Esophagus muscularis mucosa (tissue), 4 donors: ENCODE results near the gene GRK5. TPM values are rescaled to one million over a fixed set of nuclear protein-coding genes. Genes with fewer than 3 reads are reported as not detected.

Source experiments
- DNase-seq: peaks from one replicate; pipeline ENCODE4 v3.0.0-alpha.2; 2017; ENCODE audit errors: extremely low spot score
- H3K27ac ChIP-seq, 4 donors: fragments of 200-600 bp; sonication (generic); replicated peaks in 1 of 4; 1 replicate in 3 of 4; 2 replicates in 1 of 4; pipeline ENCODE4 v1.5.1; 2016 to 2019; ENCODE audit warnings: mild to moderate bottlenecking in 1 of 4
- H3K27me3 ChIP-seq, 4 donors: fragments of 200-600 bp; sonication (generic); one replicate each; pipeline versions ENCODE4 v1.5.1 to v1.6.0; 2016 to 2019
- H3K36me3 ChIP-seq, 4 donors: fragments of 200-600 bp; sonication (generic); one replicate each; pipeline ENCODE4 v1.5.1; 2016 to 2019
- H3K4me1 ChIP-seq, 4 donors: fragments of 200-600 bp; sonication (generic); one replicate each; pipeline ENCODE4 v1.5.1; 2016 to 2019
- H3K4me3 ChIP-seq, 4 donors: fragments of 200-600 bp; sonication (generic); 1 replicate in 2 of 4; 2 replicates in 2 of 4; pipeline ENCODE4 v1.5.1; 2016 to 2019; ENCODE audit warnings: mild to moderate bottlenecking in 4 of 4, moderate library complexity in 1 of 4
- H3K9me3 ChIP-seq, 4 donors: fragments of 200-600 bp; sonication (generic); 1 replicate in 3 of 4; 2 replicates in 1 of 4; pipeline ENCODE4 v1.5.1; 2016 to 2019
- CTCF ChIP-seq, 3 experiments: fragments of 200-600 bp in 2 of 3; fragments of 450-650 bp in 1 of 3; sonication (generic) in 2 of 3; IDR thresholded peaks; one replicate each; pipeline ENCODE4 v1.5.1; 2017 to 2019; ENCODE audit warnings: antibody characterized with exemption in 3 of 3, mild to moderate bottlenecking in 2 of 3, moderate library complexity in 1 of 3
- EP300 ChIP-seq: sonication (generic); formaldehyde crosslinking; IDR thresholded peaks from one replicate; pipeline ENCODE4 v1.6.1; 2017; ENCODE audit warnings: antibody characterized with exemption
- POLR2A ChIP-seq: fragments of 450-650 bp; IDR thresholded peaks from one replicate; pipeline ENCODE4 v1.6.1; 2017; ENCODE audit warnings: antibody characterized with exemption, moderate library complexity, mild to moderate bottlenecking, low read depth
- POLR2AphosphoS5 ChIP-seq, 2 donors: sonication (generic); formaldehyde crosslinking; IDR thresholded peaks; one replicate each; pipeline ENCODE4 v1.6.1; 2017; ENCODE audit warnings: antibody characterized with exemption in 2 of 2
- WGBS: methylation state at CpG from one replicate; pipeline ENCODE4 v1.1.5; 2018; 5-methylcytosine and 5-hydroxymethylcytosine counted together
- intact Hi-C: fragments of 100-400 bp; cut with DNase I; formaldehyde crosslinking; loops from one replicate; pipeline ENCODE4 v1.15.1; 2023
- total RNA-seq, 4 donors: library from RNA; depleted of rRNA; stranded (reverse); fragments of >200 nt; gene quantifications; one replicate each; pipeline versions ENCODE4 v1.1.0 to v1.2.1, GENCODE V29; 2016

GRK5 gene
- total RNA-seq, 4 donors from 2014 or later = 39.6 to 64.4 (median 50.7) TPM

- Histone ChIP-seq H3K4me1 (peaks cover 17 to 25% (median 20%) of the 10 kb centered on the region in 4 donors), H3K4me3 (no peak overlapping the region), H3K27ac (peak overlapping the region; percentile 7 to 44 (median 32)), H3K27me3 (no peaks in the 10 kb centered on the region), H3K36me3 (peaks cover 16 to 46% (median 36%) of the 10 kb centered on the region in 4 donors), H3K9me3 (no peaks in the 10 kb centered on the region)
- DNase-seq = no peak
- 70% methylated on average over 11 of the region's 11 CpGs for WGBS
- no peak for TF ChIP-seq CTCF (IDR thresholded peaks at IDR 0.05)
- TF ChIP-seq POLR2AphosphoS5 (IDR thresholded peaks at IDR 0.05) = no peak
- TF ChIP-seq POLR2A = no peak
- no peak for TF ChIP-seq EP300
- intact Hi-C loops = no loop called here
These were observed 214.7 kb downstream of the GRK5 start for GRCh38 chr10:119421891-119422681.

GRCh38 chr10:119422682-119423509 lies 215.5 kb downstream of the GRK5 start:
- H3K4me1 ChIP-seq = peaks cover 17 to 23% (median 19%) of the 10 kb centered on the region in 4 donors
- intact Hi-C loops = no loop called here
- peak overlapping the region in 3 of 4 donors; percentile 7 to 44 (median 19) for H3K27ac ChIP-seq
- 94% methylated on average over 12 of the region's 12 CpGs for WGBS
- no peaks in the 10 kb centered on the region for H3K27me3 ChIP-seq
- no peak for DNase-seq
- peaks cover 24 to 54% (median 44%) of the 10 kb centered on the region in 4 donors for H3K36me3 ChIP-seq
- TF ChIP-seq EP300 = no peak
- TF ChIP-seq POLR2AphosphoS5 (IDR thresholded peaks at IDR 0.05) = no peak
- no peak for TF ChIP-seq POLR2A
- H3K9me3 ChIP-seq = no peaks in the 10 kb centered on the region
- H3K4me3 ChIP-seq = no peak overlapping the region

GRCh38 chr10:119423510-119424257 lies 216.3 kb downstream of the GRK5 start:
- TF ChIP-seq POLR2A = no peak
- TF ChIP-seq EP300 = no peak
- TF ChIP-seq CTCF (IDR thresholded peaks at IDR 0.05) = no peak
- no peak for TF ChIP-seq POLR2AphosphoS5 (IDR thresholded peaks at IDR 0.05)
- Histone ChIP-seq H3K9me3 (no peaks in the 10 kb centered on the region), H3K4me1 (peaks cover 17 to 23% (median 19%) of the 10 kb centered on the region in 4 donors), H3K36me3 (peaks cover 32 to 62% (median 52%) of the 10 kb centered on the region in 4 donors), H3K27ac (no peak overlapping the region), H3K27me3 (no peaks in the 10 kb centered on the region), H3K4me3 (no peak overlapping the region)
- 79% methylated on average over 6 of the region's 7 CpGs for WGBS
- no peak for DNase-seq
- intact Hi-C loops = no loop called here

GRCh38 chr10:119424258-119424975 lies 217.0 kb downstream of the GRK5 start:
- Histone ChIP-seq H3K4me3 (no peak overlapping the region), H3K27ac (no peak overlapping the region), H3K4me1 (peaks cover 17 to 23% (median 19%) of the 10 kb centered on the region in 4 donors), H3K36me3 (peaks cover 33 to 68% (median 58%) of the 10 kb centered on the region in 4 donors), H3K27me3 (no peaks in the 10 kb centered on the region), H3K9me3 (no peaks in the 10 kb centered on the region)
- TF ChIP-seq CTCF (IDR thresholded peaks at IDR 0.05) = no peak
- no peak for TF ChIP-seq EP300
- TF ChIP-seq POLR2AphosphoS5 (IDR thresholded peaks at IDR 0.05) = no peak
- TF ChIP-seq POLR2A = no peak
- no peak for DNase-seq
- WGBS = 82% methylated on average over 6 of the region's 6 CpGs
- intact Hi-C loops = no loop called here
